HS-5 (cell line): ENCODE measurements around the gene DCP1A.
A peak's percentile ranks its signal among the peaks of the same experiment; 100 is the strongest.
"Not testable (repeated sequence)": the region's sequence is repeated elsewhere in the genome, so short reads cannot be mapped to it uniquely, and the experiment has no call there.

ENCODE experiments used
- DNase-seq: peaks from one replicate; pipeline ENCODE4 v3.0.0-alpha.2; 2012; ENCODE audit warnings: low read depth

The DCP1A gene

DNA sequence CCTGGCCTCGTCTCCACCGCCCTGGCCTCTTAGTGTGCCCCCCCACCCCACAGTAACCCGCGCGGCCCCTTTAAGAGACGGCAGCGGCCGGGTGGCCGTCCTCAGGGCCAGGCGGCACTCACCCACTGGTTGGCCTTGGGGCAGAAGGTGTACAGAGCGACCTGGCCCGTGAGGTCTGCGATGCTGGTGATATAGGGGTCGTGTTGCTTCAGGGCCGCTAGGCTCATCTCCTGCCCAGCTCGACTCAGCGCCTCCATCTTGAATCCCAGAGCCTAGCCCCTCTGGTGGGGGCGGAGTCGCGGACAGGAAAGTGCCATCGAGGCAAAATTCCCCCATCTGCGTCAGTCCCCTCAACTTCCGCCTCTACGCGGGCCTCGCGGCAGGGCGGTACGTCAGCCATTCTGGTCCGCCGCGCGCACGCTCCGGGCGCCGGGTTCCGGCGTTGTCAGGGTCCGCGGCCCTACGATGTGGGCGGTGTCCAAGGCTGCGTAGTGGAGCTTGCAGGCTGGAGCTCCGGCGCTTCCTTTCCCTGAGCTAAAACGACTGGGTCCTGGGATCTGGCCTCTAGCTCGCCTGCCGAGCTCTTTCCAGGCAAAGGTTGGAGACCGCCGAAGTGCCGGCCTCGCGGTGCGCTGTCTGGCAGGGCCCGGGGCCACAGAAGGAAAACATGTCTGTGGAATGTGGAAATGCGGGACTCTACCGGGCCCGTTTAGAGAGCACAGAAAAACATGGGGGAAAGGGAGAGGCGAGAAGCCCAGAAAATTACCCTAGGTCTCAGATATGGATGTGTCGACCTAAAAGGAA is at the start of gene DCP1A:
Gene DCP1A (minus strand): TSS at position 283 of the 804 bp plus-strand sequence. CDS start 26 bp downstream, at position 257.
- peak; percentile 82 for DNase-seq

DNA sequence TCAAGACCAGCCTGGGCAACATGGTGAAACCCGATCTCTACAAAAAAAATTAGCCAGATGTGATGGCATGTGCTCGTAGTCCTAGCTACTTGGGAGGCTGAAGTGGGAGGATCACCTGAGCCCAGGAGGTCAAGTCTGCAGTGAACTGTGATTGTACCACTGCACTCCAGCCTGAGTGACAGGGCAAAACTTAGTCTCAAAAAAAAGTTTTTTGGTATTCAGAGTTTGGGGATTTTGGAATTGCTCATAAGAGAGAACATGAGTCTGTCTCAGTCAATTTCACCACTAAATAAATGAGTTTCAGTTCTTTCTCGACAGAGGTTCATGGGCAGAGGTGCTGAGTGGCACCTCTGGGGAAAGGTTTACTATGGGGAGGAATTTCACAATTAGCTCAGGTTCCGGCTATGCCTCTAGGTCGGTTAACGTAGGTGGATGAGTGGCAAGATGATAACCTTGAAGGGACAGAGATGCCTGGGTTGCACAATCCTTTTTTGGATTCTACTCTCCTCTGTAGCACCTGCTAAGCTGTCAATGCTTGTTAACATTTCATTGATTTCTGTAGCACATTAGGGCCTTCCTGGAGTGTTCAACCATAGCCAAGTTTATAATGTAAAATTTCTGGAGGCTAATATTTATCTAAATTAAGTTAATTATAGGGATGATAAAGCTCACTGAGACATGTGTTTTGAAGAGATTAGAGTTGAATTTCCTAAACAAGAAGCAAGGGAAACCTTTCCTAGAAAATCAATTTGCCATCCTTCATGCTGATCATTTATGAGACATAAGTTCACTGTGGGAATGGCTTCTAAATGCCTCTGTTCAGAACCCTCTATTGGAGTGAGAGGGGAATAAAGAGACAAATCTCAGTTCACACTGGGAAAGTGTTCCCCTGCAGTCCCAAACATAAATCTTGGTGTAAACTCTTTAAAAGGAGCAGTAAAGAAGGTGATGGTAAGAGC is 37.4 kb upstream of the DCP1A start:
- no peak for DNase-seq

DNA sequence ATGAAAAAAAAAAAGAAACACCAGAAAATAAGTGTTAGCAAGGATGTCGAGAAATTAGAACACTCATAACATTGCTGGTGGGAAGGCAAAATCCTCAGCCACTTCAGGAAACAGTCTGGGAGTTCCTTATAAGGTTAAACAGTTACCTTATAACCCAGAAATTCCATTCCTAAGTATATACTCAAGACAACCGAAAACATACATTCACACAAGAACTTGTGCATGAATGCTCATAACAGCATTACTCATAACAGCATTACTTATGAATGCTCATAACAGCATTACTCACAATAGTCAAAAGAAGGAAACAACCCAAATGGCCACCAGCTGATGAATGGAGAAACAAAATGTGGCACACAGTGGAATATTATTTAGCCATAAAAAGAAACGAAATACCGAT is 34.8 kb upstream of the DCP1A start:
- DNase-seq: peak; percentile 47

DNA sequence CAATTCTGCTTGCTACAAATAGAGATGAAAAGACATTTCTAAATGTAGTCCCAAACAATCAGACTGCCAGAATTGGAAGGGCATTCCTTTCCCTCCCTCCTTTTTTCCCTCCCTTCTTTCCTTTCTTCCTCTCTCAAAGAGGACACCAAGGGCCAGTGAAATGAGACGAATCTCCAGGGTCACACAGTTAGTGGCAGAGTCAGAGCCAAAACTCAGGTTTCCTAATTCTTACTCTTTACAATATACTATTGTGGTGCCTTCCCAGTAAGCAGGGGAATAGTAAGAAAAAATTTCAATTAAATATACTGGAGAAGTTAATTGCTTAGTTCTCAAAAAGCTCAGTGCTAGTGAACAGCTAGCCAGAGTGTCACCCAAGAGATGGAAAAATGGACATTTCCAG is 33.0 kb upstream of the DCP1A start:
- DNase-seq: no peak

DNA sequence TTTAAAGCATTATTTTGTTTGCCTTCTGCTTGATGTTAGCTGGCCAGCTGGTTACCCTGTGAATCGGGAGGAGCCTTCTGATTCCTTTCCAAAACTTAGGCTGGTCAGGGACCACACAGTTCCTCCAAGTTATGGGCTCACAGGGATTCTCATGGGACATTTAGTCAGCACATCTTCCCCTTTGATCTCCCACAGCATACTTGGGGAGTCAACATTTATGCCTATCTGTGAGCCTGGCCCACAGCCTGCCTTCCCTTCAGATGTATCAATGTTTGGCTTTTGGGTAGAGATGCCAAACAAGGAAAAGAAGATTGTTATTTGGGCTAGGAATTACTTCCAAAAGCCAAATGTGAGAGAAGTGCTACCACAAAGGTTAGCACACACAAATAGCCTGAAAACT is 32.6 kb upstream of the DCP1A start:
- DNase-seq: no peak

DNA sequence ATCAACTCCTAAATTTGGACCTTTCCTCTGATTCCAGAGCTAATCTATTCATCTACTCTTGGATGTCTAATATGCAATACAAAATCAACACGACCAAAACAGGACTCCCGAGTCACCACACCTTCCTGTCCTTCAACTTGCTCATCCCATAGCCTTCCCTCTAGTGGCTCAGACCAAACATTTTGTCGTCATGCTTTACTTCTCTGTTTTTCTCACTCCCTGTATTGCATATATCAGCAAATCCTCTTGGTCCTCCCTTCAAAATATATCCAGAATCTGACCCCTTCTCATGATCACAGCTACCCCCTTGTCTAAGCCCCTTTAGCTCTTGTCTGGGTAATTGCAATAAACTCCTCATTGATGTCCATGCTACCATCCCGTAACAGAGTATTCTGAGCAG is 30.5 kb upstream of the DCP1A start:
- no peak for DNase-seq

DNA sequence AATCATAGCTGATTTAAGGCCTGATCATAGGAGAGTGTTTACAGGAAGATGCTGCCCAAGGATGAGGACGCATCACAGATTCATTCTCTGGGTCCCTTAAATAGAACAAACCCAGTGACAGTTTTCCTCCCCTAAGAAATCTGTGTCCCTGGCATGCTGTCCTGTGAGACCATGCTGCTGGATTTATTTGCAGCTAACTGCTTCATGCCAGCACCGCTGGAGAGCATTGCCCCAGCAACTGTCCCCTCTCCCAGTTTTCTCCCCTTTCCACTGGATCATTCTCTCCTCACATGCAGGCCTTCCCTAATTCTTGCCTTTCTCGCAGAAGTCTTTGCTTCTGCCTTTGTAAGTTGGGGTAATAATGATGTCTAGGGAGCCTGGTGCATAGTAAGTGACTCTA is 29.3 kb upstream of the DCP1A start:
- DNase-seq: no peak

DNA sequence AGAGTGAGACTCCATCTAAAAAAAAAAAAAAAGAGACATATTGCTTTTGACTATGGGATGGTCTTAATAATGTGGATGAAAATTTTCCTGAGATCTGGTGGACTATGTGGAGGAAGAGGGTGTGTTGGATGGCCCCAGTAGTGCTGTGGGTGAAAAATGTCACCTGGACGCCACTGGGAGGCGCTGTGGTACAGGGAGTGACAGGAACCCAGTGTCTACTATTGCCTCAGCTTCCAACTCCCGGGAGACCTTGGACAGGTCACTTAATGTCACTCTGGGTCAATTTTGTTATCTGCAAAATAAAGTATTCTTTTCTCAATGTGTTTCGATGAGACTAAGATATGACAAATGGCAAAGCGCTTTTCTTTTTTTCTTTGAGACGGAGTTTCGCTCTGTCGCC is 27.7 kb upstream of the DCP1A start:
- DNase-seq: peak; percentile 18

DNA sequence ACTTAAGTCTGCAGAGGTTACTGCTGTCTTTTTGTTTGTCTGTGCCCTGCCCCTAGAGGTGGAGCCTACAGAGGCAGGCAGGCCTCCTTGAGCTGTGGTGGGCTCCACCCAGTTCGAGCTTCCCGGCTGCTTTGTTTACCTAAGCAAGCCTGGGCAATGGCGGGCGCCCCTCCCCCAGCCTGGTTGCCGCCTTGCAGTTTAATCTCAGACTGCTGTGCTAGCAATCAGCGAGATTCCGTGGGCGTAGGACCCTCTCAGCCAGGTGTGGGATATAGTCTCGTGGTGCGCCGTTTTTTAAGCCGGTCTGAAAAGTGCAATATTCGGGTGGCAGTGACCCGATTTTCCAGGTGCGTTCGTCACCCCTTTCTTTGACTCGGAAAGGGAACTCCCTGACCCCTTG is 23.4 kb upstream of the DCP1A start:
- not testable (repeated sequence) for DNase-seq

DNA sequence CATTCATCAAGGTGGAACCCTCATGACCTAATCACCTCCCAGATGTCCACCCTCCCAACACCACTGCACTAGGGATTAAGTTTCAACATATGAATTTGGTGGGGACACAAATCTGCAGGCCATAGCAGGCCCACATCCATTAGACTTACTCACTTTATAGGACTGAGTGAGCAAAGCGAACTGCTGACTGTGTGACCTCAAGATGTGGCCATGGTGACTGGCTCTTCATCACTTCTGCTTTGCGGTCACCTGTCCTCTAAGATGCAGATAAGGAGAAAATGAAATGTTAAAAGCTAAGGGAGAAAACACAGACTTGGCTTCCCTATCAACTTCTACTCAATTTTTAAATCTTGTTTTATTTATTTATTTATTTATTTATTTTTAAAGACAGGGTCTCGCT is 14.5 kb upstream of the DCP1A start:
- no peak for DNase-seq

DNA sequence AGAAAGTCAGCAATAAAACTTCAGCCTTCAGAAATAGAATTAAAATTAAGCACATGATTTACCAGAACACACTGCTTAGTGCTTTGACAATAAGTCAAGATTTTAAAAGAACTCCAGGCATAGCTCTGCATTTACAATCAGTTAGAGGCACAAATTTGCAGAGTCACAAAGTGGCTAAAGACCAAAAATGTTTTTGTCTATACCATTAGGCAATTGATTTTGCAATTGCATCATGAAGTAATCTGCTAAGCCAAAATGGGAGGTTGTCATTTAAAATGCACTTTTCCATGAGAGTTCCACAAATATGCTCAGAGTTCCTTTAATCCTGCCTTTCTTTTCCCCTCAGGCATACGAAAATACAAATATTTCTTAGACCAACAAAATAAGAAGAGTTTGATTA is 10.1 kb upstream of the DCP1A start:
- no peak for DNase-seq

DNA sequence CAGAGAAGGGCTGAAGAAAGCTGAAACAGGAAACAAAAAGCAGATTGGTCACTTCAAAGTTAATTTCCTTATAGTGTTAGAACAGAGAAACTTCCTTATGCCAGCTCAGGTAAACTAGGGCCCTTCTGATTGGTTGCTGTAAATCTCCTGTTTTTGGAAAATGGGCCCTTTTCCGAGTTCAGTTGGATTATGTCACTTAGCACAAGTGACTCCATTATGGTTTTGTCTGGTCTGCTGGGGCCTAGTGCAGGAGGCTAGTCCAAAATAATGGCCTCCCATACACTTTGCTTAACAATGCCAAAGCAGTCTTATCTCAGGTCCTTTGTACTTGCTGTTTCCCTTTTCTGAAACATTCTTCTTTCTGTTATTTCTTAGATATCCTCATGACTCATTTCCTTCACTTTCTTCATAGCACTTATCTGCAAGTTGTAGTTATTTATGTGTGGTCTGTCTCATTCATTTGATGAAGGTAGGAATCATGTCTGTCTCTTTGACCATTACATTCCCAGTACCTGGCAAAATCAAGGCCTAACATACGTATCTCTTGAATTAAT is 7.7 kb upstream of the DCP1A start:
- no peak for DNase-seq

DNA sequence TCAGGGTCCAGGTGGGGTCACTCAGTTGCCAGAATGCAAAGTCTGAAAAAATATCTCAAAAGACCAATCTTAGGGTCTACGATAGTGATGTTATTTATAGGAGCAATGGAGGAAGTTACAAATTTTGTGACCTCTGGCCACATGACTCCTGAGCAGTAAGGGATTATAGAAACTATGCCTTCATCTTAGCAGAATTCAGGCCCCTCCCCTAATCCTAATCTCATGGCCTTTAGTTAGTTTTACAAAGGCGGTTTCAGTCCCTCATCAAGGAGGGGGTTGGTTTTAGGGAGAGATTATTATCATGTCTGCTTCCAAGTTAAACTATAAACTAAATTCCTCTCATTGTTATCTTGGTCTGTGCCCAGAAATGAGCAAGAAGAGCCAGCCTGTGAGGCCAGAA is 5.9 kb upstream of the DCP1A start:
- no peak for DNase-seq

DNA sequence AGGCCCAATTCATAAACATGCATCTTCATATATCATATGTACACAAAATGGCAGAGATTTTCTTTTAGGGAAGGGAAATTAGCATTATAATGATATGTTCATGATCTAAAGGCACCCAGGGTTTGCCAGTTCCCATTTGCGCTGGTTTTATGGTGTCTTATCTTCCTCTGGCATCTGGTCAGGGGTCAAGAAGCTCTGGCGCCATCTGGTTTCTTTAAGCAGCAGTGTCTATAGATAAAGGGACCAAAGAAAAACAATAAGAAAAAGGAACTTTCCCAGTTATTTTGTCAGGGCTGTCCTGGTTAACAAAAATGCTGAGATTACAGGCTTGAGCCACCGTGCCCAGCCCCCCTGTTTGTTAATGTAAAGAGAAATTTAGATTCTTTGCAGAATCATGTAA is 3.3 kb upstream of the DCP1A start:
- no peak for DNase-seq

DNA sequence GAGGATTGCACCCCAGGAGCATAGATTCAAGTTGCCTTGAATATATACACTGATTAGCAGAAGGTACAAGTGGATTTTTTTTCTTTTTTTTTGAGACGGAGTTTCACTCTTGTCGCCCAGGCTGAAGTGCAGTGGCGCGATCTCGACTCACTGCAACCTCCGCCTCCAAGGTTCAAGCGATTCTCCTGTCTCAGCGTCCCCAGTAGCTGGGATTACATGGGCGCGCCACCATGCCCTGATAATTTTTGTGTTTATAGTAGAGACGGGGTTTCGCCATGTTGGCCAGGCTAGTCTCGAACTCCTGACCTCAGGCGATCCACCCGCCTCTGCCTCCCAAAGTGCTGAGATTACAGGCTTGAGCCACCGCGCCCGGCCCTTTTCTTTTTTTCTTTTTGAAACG is 775 bp upstream of the DCP1A start:
- not testable (repeated sequence) for DNase-seq

DNA sequence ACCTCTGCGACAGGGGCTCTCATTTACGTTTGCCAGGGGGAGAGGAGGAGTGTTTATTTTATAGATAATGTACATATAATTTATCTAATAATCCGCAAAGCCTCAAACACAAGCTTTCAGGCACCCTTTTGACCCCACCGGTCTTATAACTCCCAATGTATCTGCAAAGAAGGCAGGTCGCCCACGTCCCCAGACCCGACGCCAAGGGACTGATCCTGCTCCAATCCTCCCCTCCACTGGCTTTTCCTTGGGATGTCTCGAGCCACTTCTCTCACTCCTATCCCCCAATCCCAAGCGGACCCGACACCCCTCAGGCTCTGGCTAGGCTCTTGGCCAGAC is 452 bp downstream of the DCP1A start:
- DNase-seq: no peak

DNA sequence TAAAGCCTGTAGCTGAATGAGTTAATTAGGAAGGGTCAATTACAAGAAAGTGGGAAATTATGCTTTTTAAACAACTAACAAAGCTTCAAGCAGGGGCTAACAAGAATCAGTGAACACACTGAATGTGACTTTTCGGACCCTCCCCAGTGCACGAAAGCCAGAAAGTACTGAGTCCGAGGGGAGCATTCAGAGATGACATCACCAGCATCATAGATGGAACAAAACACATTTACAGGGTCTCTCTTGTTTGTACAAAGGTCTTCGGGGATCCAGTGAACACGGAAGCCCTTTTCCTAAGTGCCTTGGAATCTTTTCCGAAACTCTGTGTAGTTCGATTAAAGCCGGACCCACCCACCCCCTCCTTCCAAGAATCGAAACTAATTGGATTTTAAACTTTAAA is 829 bp downstream of the DCP1A start:
- DNase-seq: no peak

DNA sequence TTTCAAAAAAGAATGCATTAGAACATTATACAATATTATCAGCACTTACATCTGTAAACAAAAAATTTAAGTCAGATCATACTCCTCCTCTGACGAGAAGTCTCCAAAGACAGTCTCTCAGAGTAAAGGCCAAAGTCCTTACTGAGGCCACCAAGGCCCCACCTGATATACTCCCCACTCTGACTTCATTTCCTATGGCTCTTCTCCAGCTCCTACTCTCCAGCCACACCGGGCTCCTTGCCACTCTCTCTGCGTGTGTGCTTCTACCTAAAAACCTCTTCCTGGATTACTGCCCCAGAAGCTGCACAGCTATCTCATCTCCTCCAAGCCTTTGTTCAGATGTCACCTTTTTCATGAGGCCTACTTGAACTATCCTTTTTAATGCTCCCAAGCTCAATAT is 5.0 kb downstream of the DCP1A start:
- no peak for DNase-seq

DNA sequence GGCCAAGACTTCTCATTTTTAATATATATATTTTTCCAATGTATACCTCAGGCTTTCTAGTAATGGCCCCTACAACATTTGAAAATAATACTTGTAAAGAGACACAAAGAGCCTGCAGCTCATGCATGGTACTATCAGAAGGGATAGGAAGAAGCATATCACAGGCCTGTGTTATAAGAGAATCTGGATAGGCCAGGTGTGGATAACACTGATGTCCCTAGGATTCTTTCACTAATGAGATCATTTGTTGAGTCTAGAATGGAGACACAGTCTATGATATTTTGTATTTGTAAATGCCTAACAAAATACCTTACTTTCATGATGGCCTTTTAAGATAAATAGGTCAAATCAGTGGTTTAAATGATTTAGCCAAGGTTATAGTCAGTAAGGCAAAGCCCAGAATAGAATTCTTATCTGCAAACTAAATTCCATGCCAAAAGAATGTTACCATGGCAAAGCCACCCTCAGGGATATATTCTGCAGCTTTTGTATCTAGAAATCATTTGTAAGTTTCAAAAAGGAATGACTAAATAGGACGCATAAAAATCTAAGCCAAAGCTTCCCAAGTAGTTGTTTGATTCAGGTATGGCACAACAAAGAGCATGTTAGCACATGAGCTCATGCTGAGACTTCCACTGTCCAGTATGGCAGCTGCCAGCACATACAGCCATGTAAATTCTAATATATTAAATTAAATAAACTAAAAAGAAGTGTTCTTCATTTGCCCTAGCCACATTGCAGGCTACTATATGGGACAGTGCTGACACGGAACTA is 10.0 kb downstream of the DCP1A start:
- DNase-seq: no peak

DNA sequence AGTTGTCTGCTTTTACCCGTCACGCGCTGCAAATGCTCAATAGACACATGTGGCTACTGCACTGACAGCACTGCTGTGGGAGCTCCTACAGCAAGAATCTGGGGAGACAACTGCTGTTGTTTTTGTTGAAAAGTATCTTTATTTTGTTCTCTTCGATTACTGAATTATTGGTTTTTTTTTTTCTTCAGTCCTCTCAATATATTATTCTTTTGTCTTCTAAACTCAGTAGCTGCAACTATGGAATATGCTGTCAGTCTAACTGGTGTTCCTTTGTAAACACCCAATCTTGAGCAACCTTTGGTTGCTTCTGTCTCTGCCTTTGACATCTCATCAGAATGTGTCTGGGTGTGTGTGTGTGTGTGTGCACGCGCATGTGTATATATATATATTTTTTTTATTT is 12.6 kb downstream of the DCP1A start:
- no peak for DNase-seq

DNA sequence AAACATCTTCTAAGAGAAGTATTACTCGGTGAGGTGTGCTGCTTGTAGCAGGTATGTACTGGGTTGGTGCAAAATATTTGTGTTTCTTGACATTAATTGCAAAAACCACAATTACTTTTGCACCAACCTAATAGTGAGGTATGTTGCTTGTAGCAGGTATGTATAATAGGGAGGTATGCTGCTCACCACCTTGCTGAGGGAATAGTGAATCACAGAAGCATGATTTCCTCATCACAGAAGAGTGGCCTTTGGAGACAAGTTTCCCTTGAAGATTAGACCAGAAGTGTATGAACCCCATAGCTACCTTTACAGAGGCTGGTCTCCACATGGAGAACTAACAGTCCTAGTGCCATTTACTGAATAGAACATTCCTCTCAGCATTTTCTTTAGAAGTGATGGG is 15.5 kb downstream of the DCP1A start:
- DNase-seq: no peak

DNA sequence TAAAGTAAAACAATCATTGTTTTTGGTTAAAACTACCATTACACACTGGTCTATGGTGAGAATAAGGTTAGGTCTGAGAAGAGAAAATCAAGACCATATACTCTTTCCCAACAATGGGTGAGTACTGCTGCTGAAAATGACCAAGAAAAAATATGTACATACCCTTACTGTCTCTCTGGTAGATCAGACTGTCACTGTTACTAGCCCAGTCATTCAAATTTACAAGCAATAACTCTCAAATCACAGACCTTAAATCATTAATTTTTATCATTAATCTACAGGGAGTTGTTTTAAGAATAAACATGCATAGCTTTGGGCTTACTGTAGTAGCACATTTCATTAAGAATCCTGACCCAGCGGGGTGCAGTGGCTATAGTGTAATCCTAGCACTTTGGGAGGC is 17.4 kb downstream of the DCP1A start:
- DNase-seq: no peak
